HG02610 (cell line): ENCODE data around the gene UBAP2.

ENCODE experiments used
- ATAC-seq: cut with Tn5 transposase; IDR thresholded peaks from one replicate; pipeline ENCODE4 v1.9.1; 2021; ENCODE audit warnings: mild to moderate bottlenecking, moderate library complexity; ENCODE audit not compliant: unreplicated experiment

Gene UBAP2

GRCh38 chr9:33880211-33881089 lies 168.2 kb downstream of the UBAP2 start:
- ATAC-seq = no peak

DNA sequence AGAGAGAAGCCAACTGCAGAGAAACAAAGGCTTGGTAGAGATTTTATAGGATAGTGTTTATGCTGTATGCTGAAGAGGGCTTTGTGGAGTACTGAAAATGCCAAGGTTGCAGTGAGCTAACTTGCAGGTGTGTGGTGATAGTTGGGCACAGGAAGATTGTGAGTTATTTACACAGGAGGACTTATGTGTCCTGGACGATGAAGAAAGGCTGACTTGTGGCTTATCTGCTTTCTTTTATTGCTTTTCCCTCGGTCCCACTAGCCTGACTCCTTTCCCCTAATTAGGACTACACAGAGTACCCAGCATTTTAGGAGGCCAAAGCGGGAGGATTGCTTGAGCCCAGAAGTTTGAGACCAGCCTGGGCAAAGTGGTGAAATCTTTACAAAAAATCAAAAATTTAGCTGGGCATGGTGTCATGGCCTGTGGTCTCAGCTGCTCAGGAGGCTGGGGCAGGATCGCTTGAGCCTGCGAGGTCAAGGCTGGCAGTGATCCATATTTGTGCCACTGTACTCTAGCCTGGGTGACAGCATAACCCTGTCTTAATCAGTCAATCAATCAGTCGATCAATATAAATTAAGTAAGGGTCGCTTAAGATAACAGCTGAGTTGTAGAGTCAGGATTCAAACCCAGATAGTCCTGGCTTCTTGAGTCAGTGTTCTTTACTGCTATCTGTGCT lies 169.9 kb downstream of the UBAP2 start:
- no peak for ATAC-seq

- ATAC-seq = no peak
Measured at GRCh38 chr9:33877727-33878489, 170.8 kb downstream of the UBAP2 start.
